ENCODE results near the gene GPR34. TPM values are rescaled to one million over a fixed set of nuclear protein-coding genes. Genes with fewer than 3 reads are reported as not detected.

Gene GPR34
- total and polyA plus RNA-seq, 2 of the 13 experiments (the other 11 are each of a cell fraction or from before 2014, with no cell fraction given), result not detected

- TF ChIP-seq, protein P1, sequence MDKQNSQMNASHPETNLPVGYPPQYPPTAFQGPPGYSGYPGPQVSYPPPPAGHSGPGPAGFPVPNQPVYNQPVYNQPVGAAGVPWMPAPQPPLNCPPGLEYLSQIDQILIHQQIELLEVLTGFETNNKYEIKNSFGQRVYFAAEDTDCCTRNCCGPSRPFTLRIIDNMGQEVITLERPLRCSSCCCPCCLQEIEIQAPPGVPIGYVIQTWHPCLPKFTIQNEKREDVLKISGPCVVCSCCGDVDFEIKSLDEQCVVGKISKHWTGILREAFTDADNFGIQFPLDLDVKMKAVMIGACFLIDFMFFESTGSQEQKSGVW (CRISPR knock-in tag; IDR thresholded peaks at IDR 0.05; ENCODE audit: borderline replicate concordance), result no peak
- TF ChIP-seq MTA3 (CRISPR knock-in tag; IDR thresholded peaks at IDR 0.05), result no peak
- TF ChIP-seq TEAD3 (CRISPR knock-in tag; optimal IDR thresholded peaks at IDR 0.05; ENCODE audit: borderline replicate concordance), result no peak
Measured at GRCh38 chrX:41705042-41705441, 16.3 kb downstream of the GPR34 start (continued).

GRCh38 chrX:41705680-41706374 lies 17.1 kb downstream of the GPR34 start:
- H4K20me1 ChIP-seq (ENCODE audit: insufficient read depth, low read length), result no peaks in the 10 kb centered on the region
- BruUV-seq (replicated peaks), result no TSS peak
- H3K27ac ChIP-seq (ENCODE audit: extremely low read length, insufficient read depth, low read length), result no peak overlapping the region
- H3K36me3 ChIP-seq (replicated peaks in 1 of 2; ENCODE audit: control insufficient read depth in 1 of 2, insufficient read depth in 2 of 2, low read length in 2 of 2), result no peaks in the 10 kb centered on the region
- H3K4me2 ChIP-seq (ENCODE audit: low read depth, low read length), result no peak overlapping the region
- ATAC-seq (no peak), DNase-seq (ENCODE audit: low spot score) (no peak), FAIRE-seq (no peak)
- H3K79me2 ChIP-seq (ENCODE audit: insufficient read depth, low read length), result no peaks in the 10 kb centered on the region
- in situ Hi-C loops (cut with HindIII; ENCODE audit: extremely low pct_ligation_motif_present, low pct_unique_long_range_greater_than_20kb), result no loop called here
- no peak overlapping the region for H3K9ac ChIP-seq (ENCODE audit: insufficient read depth, low read depth, low read length)
- ChIA-PET POLR2A (no interaction called here), CTCF (ENCODE audit: low intra/inter-chr PET ratio, low total read pairs) (no interaction called here)
- H3K4me3 ChIP-seq (replicated peaks in 1 of 3; ENCODE audit: insufficient read depth in 1 of 3, low read depth in 2 of 3, low read length in 3 of 3), result no peak overlapping the region
- H3K27me3 ChIP-seq (ENCODE audit: control insufficient read depth in 1 of 2, insufficient read depth in 2 of 2, low read length in 2 of 2), result no peaks in the 10 kb centered on the region
- WGBS (ENCODE audit: low lambda C conversion rate), result 96% methylated on average over 3 of the region's 3 CpGs
- intact Hi-C loops (cut with micrococcal nuclease; ENCODE audit: unreplicated experiment), result no loop called here
- no peaks in the 10 kb centered on the region for H3K9me3 ChIP-seq (ENCODE audit: low read length)
- H3K4me1 ChIP-seq (ENCODE audit: insufficient read depth, low read length), result no peaks in the 10 kb centered on the region
- H2AFZ ChIP-seq (ENCODE audit: low read length), result no peak overlapping the region
- TF ChIP-seq, protein P2, sequence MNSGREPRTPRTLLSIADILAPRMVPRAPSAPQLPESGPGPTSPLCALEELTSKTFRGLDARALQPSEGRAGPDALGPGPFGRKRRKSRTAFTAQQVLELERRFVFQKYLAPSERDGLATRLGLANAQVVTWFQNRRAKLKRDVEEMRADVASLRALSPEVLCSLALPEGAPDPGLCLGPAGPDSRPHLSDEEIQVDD (CRISPR knock-in tag; IDR thresholded peaks at IDR 0.05; ENCODE audit: borderline replicate concordance), result no peak
- TF ChIP-seq ZNF253 (CRISPR knock-in tag; IDR thresholded peaks at IDR 0.05; ENCODE audit: borderline replicate concordance), result no peak
- TF ChIP-seq CBFB (CRISPR knock-in tag; IDR thresholded peaks at IDR 0.05), result no peak
- no peak for TF ChIP-seq DMAP1 (CRISPR knock-in tag; IDR thresholded peaks at IDR 0.05)
- TF ChIP-seq WIZ (CRISPR knock-in tag; IDR thresholded peaks at IDR 0.05), result no peak
- TF ChIP-seq NCOA5 (CRISPR knock-in tag; IDR thresholded peaks at IDR 0.05), result no peak

All from HepG2 (cell line).